Measurements from ENCODE around the gene AP3M1. TPM values are rescaled to one million over a fixed set of nuclear protein-coding genes. Genes with fewer than 3 reads are reported as not detected.

The AP3M1 gene
- total RNA-seq, 1 donor from 2014 or later = 48.0 TPM

DNA sequence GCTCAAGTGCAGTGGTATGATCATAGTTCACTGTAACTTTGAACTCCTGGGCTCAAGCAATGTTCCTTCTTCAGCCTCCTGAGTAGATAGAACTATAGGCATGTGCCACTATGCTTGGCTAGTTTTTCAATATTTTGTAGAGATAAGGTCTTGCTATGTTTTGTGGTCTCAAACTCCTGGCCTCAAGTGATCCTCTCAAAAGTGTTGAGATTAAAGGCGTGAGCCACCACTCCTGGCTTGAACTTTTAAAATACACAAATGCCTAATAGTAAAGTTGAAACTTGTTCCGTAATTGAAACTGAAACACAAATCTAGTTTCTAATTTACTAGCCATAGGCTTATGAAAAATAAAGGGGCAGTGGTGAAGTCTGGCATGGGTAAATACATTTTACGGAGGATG is 65.7 kb downstream of the AP3M1 start:
- no peak for TF ChIP-seq CTCF (conservative IDR thresholded peaks at IDR 0.05)
- Mint-ChIP-seq H3K27me3 (no peaks in the 10 kb centered on the region), H3K36me3 (peaks cover 25% of the 10 kb centered on the region), H3K27ac (no peak overlapping the region), H3K9me3 (no peaks in the 10 kb centered on the region), H3K4me1 (ENCODE audit: unreplicated experiment) (peaks cover 8% of the 10 kb centered on the region), H3K4me3 (no peak overlapping the region)
- no peak for DNase-seq (ENCODE audit: extremely low spot score, unreplicated experiment)

GRCh38 chr10:74083304-74083703 is 67.3 kb downstream of the AP3M1 start:
- DNase-seq (ENCODE audit: extremely low spot score, unreplicated experiment) = no peak
- Mint-ChIP-seq H3K4me1 (ENCODE audit: unreplicated experiment) (peaks cover 18% of the 10 kb centered on the region), H3K4me3 (no peak overlapping the region), H3K27me3 (no peaks in the 10 kb centered on the region), H3K36me3 (peaks cover 12% of the 10 kb centered on the region), H3K27ac (no peak overlapping the region), H3K9me3 (no peaks in the 10 kb centered on the region)
- TF ChIP-seq CTCF (conservative IDR thresholded peaks at IDR 0.05) = no peak

DNA sequence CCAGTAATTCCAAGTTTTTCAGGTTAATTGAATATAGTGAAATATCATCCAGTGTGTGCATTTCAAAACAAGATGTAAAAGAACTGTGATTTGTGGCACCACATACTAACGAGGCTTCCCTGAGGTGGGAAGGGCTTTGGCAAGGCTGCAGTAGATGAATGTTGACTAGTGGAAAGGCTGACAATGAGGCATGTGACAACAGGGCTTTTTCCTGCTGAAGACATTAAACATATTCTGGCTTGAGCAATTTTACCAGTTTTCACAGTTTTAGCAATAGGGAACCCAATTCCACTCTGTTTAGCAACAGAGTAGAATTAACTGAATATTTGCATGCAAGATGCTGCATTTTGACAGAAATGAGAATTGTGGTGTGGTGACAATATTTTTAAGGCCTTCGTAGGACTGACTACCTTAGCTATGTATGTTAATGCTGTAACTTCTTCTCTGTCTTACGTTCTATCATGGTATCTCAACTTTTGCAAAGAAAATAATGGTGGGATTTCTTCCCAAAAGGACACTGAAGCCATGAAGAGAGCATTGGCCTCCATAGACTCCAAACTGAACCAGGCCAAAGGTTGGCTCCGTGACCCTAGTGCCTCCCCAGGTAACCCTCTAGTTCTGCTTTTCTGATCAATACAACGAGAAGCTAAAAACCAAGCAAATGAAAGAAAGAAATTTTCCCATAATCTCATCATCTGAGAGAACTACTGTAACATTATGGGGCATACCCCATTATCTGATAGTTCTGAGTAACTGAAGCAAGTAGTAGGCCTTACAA is 68.5 kb downstream of the AP3M1 start:
- Mint-ChIP-seq H3K36me3 (peaks cover 9% of the 10 kb centered on the region), H3K4me1 (ENCODE audit: unreplicated experiment) (peaks cover 21% of the 10 kb centered on the region), H3K27ac (no peak overlapping the region), H3K27me3 (no peaks in the 10 kb centered on the region), H3K9me3 (no peaks in the 10 kb centered on the region), H3K4me3 (no peak overlapping the region)
- TF ChIP-seq CTCF (conservative IDR thresholded peaks at IDR 0.05) = no peak
- DNase-seq (ENCODE audit: extremely low spot score, unreplicated experiment) = no peak

GRCh38 chr10:74081192-74081803 is 69.3 kb downstream of the AP3M1 start:
- no peak for DNase-seq (ENCODE audit: extremely low spot score, unreplicated experiment)
- peak; percentile 84 for TF ChIP-seq CTCF (conservative IDR thresholded peaks at IDR 0.05)
- Mint-ChIP-seq H3K9me3 (no peaks in the 10 kb centered on the region), H3K27ac (peak overlapping the region; percentile 22), H3K4me3 (no peak overlapping the region), H3K4me1 (ENCODE audit: unreplicated experiment) (peaks cover 21% of the 10 kb centered on the region), H3K36me3 (peaks cover 9% of the 10 kb centered on the region), H3K27me3 (no peaks in the 10 kb centered on the region)

DNA sequence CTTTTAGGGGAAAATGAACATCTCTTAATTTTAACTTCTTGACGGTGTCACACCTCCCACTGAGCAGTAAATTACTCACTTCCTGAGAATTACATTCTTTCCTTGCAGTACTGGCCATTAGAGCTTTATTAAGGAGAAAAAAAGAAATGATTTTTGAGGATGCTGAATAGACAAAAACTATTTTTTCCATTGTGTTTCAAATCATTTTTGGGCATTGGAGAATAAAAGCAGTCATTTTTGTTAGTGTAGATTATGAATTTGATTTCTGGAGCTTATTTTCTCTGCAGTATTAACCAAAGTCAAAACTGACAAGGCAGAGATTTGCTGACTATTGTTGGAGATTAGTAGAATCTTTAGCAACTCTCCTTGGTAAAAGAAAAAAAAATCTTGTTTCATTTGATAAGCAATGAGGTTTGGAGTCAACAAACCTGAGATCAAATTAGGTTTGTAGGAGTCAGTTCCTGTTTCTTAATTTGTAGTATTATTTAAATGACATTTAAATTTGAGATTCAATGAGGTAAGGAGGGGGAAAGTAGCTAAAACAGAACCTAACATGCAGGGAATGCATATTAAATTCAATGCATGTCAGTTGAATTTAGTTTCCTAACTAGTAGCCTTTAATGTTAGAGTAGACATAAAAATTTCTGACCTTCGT is 70.6 kb downstream of the AP3M1 start:
- Mint-ChIP-seq H3K4me3 (no peak overlapping the region), H3K27ac (no peak overlapping the region)

More for the DNA sequence above, 70.6 kb downstream of the AP3M1 start:
- H3K36me3 Mint-ChIP-seq = peaks cover 14% of the 10 kb centered on the region
- no peak for TF ChIP-seq CTCF (conservative IDR thresholded peaks at IDR 0.05)
- H3K4me1 Mint-ChIP-seq (ENCODE audit: unreplicated experiment) = peaks cover 21% of the 10 kb centered on the region
- no peaks in the 10 kb centered on the region for H3K9me3 Mint-ChIP-seq
- DNase-seq (ENCODE audit: extremely low spot score, unreplicated experiment) = no peak
- H3K27me3 Mint-ChIP-seq = no peaks in the 10 kb centered on the region
